Progenitor cell of endocrine pancreas (in vitro differentiated cells): ENCODE results near the gene ADAMTS9. TPM values are rescaled to one million over a fixed set of nuclear protein-coding genes. Genes with fewer than 3 reads are reported as not detected.
A peak's percentile ranks its signal among the peaks of the same experiment; 100 is the strongest.

Source experiments
- DNase-seq: peaks from one replicate; pipeline ENCODE4 v3.0.0; 2021; ENCODE audit warnings: low spot score; ENCODE audit not compliant: unreplicated experiment
- H3K27ac Mint-ChIP-seq: 2 replicates; pipeline ENCODE4 v1.8.0; 2021; ENCODE audit warnings: mild to moderate bottlenecking, moderate library complexity, mixed read lengths
- H3K27me3 Mint-ChIP-seq: 2 replicates; pipeline ENCODE4 v1.8.0; 2021; ENCODE audit warnings: mixed read lengths
- H3K36me3 Mint-ChIP-seq: 2 replicates; pipeline ENCODE4 v1.8.0; 2022; ENCODE audit warnings: mixed read lengths; ENCODE audit not compliant: insufficient read depth
- H3K4me1 Mint-ChIP-seq: 2 replicates; pipeline ENCODE4 v1.8.0; 2021; ENCODE audit warnings: low read depth, mixed read lengths
- H3K4me3 Mint-ChIP-seq: 2 replicates; pipeline ENCODE4 v1.8.0; 2021; ENCODE audit warnings: low read depth, mild to moderate bottlenecking, moderate library complexity, mixed read lengths
- H3K9me3 Mint-ChIP-seq: 2 replicates; pipeline ENCODE4 v1.8.0; 2021; ENCODE audit warnings: low read depth, mixed read lengths
- total RNA-seq: library from RNA; stranded (reverse); gene quantifications from 2 replicates; pipeline ENCODE4 v1.2.1, GENCODE V29; 2021
- TF ChIP-seq, protein P1 (sequence below): fragments of 200-600 bp; sonication (generic); IDR thresholded peaks from one replicate; pipeline ENCODE4 v1.5.0; 2021; ENCODE audit warnings: antibody characterized with exemption, mild to moderate bottlenecking; ENCODE audit not compliant: unreplicated experiment

ADAMTS9 gene
- total RNA-seq, 1 donor from 2014 or later: 54.2 TPM

GRCh38 chr3:64483467-64483866 lies 204.3 kb downstream of the ADAMTS9 start:
- Mint-ChIP-seq H3K36me3 (no peaks in the 10 kb centered on the region), H3K9me3 (no peaks in the 10 kb centered on the region), H3K4me3 (no peak overlapping the region), H3K4me1 (peaks cover 7% of the 10 kb centered on the region), H3K27ac (no peak overlapping the region), H3K27me3 (no peaks in the 10 kb centered on the region)
- TF ChIP-seq, protein P1, sequence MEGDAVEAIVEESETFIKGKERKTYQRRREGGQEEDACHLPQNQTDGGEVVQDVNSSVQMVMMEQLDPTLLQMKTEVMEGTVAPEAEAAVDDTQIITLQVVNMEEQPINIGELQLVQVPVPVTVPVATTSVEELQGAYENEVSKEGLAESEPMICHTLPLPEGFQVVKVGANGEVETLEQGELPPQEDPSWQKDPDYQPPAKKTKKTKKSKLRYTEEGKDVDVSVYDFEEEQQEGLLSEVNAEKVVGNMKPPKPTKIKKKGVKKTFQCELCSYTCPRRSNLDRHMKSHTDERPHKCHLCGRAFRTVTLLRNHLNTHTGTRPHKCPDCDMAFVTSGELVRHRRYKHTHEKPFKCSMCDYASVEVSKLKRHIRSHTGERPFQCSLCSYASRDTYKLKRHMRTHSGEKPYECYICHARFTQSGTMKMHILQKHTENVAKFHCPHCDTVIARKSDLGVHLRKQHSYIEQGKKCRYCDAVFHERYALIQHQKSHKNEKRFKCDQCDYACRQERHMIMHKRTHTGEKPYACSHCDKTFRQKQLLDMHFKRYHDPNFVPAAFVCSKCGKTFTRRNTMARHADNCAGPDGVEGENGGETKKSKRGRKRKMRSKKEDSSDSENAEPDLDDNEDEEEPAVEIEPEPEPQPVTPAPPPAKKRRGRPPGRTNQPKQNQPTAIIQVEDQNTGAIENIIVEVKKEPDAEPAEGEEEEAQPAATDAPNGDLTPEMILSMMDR: no peak
- DNase-seq: no peak

DNA sequence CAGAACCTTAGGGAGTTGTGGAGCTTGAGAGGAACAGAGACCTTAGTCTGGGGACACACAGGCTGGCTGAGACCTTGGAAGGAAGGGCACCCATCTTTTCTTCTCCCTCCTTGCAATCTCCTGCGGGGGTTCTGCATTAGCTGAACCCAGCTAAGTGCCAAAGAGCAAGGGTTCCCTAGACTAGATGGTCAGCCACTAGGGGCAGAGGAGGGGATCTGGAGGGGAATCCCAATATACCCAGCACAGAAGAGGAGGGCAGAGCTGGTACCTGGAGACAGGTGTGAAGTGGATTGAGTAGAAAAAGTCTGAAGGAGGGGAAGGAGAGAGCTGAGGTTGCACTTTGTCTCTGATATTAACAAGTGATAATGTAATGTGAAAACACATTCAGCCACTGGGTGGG lies 212.8 kb downstream of the ADAMTS9 start:
- DNase-seq: no peak
- H3K27me3 Mint-ChIP-seq: peaks cover 5% of the 10 kb centered on the region
- peaks cover 12% of the 10 kb centered on the region for H3K36me3 Mint-ChIP-seq
- peaks cover 23% of the 10 kb centered on the region for H3K9me3 Mint-ChIP-seq
- H3K4me3 Mint-ChIP-seq: no peak overlapping the region
- TF ChIP-seq, protein P1: peak; percentile 28
- H3K4me1 Mint-ChIP-seq: no peaks in the 10 kb centered on the region
- no peak overlapping the region for H3K27ac Mint-ChIP-seq

DNA sequence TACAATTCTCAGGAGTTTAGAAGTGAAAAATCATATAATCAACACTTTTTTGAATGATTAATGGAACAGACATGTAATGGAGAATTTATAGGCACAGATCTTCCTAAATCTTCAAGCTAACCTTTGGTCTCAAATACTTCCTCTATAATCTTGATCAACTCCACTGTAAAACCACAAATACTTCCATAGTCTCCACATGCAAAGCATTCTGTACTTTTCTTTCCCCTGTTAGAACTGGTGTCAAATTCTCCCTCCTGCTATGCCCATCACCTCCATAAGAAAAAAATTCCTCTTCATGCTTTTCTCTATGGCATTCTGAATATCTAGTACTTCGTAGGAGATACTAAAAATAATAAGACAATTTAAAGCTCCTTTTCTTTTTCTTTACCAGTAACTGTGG lies 214.3 kb downstream of the ADAMTS9 start:
- Mint-ChIP-seq H3K27me3 (peaks cover 5% of the 10 kb centered on the region), H3K4me1 (no peaks in the 10 kb centered on the region), H3K4me3 (no peak overlapping the region), H3K9me3 (peaks cover 23% of the 10 kb centered on the region), H3K27ac (no peak overlapping the region), H3K36me3 (peaks cover 12% of the 10 kb centered on the region)
- DNase-seq: no peak
- TF ChIP-seq, protein P1: no peak

DNA sequence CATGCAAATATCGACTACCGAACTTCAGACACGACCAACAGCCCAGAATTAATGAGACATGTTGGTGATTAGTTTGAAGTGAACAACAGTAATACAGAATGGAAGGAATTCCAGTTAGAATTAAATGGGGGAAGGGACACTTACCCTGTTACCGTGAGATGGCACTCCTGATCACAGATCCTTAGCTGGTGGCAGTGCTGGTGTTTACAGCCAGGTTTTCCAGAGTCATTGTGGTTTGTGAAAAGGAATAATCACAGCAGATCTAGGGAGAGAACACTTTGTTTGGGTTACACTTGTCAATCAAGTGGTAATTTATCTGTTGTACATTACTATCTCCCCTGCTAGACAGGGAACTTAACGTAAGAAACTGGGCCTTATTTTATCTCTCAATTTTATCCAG lies 217.4 kb downstream of the ADAMTS9 start:
- Mint-ChIP-seq H3K4me1 (no peaks in the 10 kb centered on the region), H3K27ac (no peak overlapping the region), H3K9me3 (peaks cover 10% of the 10 kb centered on the region), H3K27me3 (peaks cover 22% of the 10 kb centered on the region), H3K36me3 (peaks cover 10% of the 10 kb centered on the region), H3K4me3 (no peak overlapping the region)
- TF ChIP-seq, protein P1: no peak
- no peak for DNase-seq

DNA sequence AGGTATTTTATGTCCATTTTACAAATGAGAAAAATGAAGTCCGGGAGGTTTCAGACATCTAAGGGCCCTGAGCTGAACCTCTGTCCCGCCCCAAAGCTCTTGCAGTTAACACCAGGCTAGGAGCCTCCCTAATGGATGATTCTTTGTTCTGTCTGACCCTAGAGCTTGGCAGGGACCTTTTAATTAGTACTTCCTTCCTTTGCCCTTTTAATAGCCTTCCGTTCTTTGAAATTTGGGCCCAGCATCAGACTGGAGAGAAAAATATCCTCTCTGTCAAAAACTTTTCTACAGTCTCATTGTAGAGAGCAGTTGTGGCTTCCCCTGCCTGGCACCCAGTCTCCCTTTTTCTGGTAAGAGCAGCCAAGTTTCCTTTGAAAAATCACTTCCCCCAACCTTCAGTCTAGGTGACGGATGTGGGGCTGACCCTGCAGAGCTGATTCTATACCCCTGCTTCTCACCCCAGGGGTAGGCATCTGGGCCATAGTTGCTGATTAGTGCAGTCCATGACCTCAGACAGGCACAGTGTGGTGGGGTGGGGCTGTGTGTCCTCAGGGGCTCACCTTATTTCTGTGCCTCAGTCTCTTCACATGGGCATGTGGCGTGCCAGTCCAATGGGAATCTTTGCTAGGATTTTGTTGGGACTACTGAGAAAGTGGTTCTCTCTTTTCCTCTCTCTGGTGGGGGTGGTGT lies 220.4 kb downstream of the ADAMTS9 start:
- no peaks in the 10 kb centered on the region for H3K36me3 Mint-ChIP-seq
- peaks cover 13% of the 10 kb centered on the region for H3K4me1 Mint-ChIP-seq
- no peak for DNase-seq
- H3K27ac Mint-ChIP-seq: no peak overlapping the region
- TF ChIP-seq, protein P1: no peak
- H3K4me3 Mint-ChIP-seq: no peak overlapping the region
- no peaks in the 10 kb centered on the region for H3K9me3 Mint-ChIP-seq
- peaks cover 31% of the 10 kb centered on the region for H3K27me3 Mint-ChIP-seq
